ENCODE results near the gene PPP1R10. TPM values are rescaled to one million over a fixed set of nuclear protein-coding genes. Genes with fewer than 3 reads are reported as not detected.

Gene PPP1R10
- total and polyA plus RNA-seq, 2 of the 13 experiments (the other 11 are each of a cell fraction or from before 2014, with no cell fraction given) = 26.3 to 38.4 TPM

DNA sequence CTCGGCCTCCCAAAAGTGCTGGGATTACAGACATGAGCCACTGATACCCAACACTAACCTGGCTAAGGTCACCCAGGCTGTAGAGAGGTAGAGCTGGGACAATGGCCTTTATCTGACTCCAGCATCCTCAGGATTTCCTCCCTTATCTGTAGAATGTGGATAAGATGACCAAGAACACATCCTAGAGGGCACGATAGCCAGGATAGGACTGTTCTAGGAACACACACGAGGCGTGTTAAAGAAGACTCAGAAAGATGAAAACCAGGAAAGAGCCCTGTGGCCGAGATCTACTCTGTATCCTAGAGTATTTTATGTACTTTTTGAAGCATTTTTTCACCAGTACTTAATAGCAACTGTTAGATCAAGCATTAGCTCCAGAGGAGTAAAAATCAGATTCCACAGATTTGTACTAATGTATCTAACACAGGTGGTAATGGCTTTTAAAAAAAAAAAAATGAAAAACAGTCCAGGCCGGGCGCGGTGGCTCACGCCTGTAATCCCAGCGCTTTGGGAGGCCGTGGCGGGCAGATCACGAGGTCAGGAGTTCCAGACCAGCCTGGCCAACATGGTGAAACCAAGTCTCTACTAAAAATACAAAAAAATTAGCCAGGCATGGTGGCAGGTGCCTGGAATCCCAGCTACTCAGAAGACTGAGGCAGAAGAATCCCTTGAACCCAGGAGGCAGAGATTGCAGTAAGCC lies 17.3 kb downstream of the PPP1R10 start:
- intact Hi-C loops (cut with micrococcal nuclease; ENCODE audit: unreplicated experiment) = no loop called here
- H4K20me1 ChIP-seq (ENCODE audit: insufficient read depth, low read length) = no peaks in the 10 kb centered on the region
- H3K27ac ChIP-seq (ENCODE audit: extremely low read length, insufficient read depth, low read length) = no peak overlapping the region
- H3K4me3 ChIP-seq (replicated peaks in 1 of 3; ENCODE audit: insufficient read depth in 1 of 3, low read depth in 2 of 3, low read length in 3 of 3) = no peak overlapping the region
- H3K9ac ChIP-seq (ENCODE audit: insufficient read depth, low read depth, low read length) = no peak overlapping the region
- no peaks in the 10 kb centered on the region for H3K4me1 ChIP-seq (ENCODE audit: insufficient read depth, low read length)
- H3K4me2 ChIP-seq (ENCODE audit: low read depth, low read length) = no peak overlapping the region
- POLR2A ChIA-PET = interaction anchor here (0.6 to 10.8 kb wide), 12 partner anchors 9 to 201 kb away, joined by 3 to 172 read pairs (median 5); partner anchors contain the start of genes ABCF1 and DHX16
- BruUV-seq (replicated peaks) = no TSS peak
- H3K79me2 ChIP-seq (ENCODE audit: insufficient read depth, low read length) = no peaks in the 10 kb centered on the region
- peaks cover 33 to 40% of the 10 kb centered on the region in 2 experiments for H3K36me3 ChIP-seq (replicated peaks in 1 of 2; ENCODE audit: control insufficient read depth in 1 of 2, insufficient read depth in 2 of 2, low read length in 2 of 2)
- H3K27me3 ChIP-seq (ENCODE audit: control insufficient read depth in 1 of 2, insufficient read depth in 2 of 2, low read length in 2 of 2) = no peaks in the 10 kb centered on the region
- CTCF ChIA-PET (ENCODE audit: low intra/inter-chr PET ratio, low total read pairs) = no interaction called here
- in situ Hi-C loops (cut with HindIII; ENCODE audit: extremely low pct_ligation_motif_present, low pct_unique_long_range_greater_than_20kb) = loop anchor here (5.0 kb wide), 1 partner anchor 117 kb away; no protein-coding TSS in a partner anchor
- no peak overlapping the region for H2AFZ ChIP-seq (ENCODE audit: low read length)
- FAIRE-seq (no peak), ATAC-seq (no peak), DNase-seq (ENCODE audit: low spot score) (no peak)
- WGBS (ENCODE audit: low lambda C conversion rate) = 97% methylated on average over 13 of the region's 13 CpGs
- no peaks in the 10 kb centered on the region for H3K9me3 ChIP-seq (ENCODE audit: low read length)
- TF ChIP-seq POLR2AphosphoS5 (IDR thresholded peaks at IDR 0.05; ENCODE audit: low read depth, low read length) (peak; percentile 7; the same call in 1 of the 2 replicates), NPAS2 (CRISPR knock-in tag; IDR thresholded peaks at IDR 0.05; ENCODE audit: borderline replicate concordance) (no peak), ZIK1 (CRISPR knock-in tag; IDR thresholded peaks at IDR 0.05; ENCODE audit: borderline replicate concordance, low read depth) (no peak), ZNF484 (CRISPR knock-in tag; IDR thresholded peaks at IDR 0.05; ENCODE audit: borderline replicate concordance, low read depth) (no peak), POLR2G (IDR thresholded peaks at IDR 0.05; ENCODE audit: low read depth, low read length) (peak; percentile 58), POLR2A (IDR thresholded peaks at IDR 0.05; ENCODE audit: insufficient read depth in 1 of 2, low read depth in 2 of 2, low read length in 2 of 2) (peak in 1 of 2 experiments; percentile 43; a peak in 1 of 4 replicates)
- TF ChIP-seq, protein P1, sequence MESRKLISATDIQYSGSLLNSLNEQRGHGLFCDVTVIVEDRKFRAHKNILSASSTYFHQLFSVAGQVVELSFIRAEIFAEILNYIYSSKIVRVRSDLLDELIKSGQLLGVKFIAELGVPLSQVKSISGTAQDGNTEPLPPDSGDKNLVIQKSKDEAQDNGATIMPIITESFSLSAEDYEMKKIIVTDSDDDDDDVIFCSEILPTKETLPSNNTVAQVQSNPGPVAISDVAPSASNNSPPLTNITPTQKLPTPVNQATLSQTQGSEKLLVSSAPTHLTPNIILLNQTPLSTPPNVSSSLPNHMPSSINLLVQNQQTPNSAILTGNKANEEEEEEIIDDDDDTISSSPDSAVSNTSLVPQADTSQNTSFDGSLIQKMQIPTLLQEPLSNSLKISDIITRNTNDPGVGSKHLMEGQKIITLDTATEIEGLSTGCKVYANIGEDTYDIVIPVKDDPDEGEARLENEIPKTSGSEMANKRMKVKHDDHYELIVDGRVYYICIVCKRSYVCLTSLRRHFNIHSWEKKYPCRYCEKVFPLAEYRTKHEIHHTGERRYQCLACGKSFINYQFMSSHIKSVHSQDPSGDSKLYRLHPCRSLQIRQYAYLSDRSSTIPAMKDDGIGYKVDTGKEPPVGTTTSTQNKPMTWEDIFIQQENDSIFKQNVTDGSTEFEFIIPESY (CRISPR knock-in tag; IDR thresholded peaks at IDR 0.05) = peak; percentile 59; the same call in 1 of the 2 replicates
- TF ChIP-seq, protein P2, sequence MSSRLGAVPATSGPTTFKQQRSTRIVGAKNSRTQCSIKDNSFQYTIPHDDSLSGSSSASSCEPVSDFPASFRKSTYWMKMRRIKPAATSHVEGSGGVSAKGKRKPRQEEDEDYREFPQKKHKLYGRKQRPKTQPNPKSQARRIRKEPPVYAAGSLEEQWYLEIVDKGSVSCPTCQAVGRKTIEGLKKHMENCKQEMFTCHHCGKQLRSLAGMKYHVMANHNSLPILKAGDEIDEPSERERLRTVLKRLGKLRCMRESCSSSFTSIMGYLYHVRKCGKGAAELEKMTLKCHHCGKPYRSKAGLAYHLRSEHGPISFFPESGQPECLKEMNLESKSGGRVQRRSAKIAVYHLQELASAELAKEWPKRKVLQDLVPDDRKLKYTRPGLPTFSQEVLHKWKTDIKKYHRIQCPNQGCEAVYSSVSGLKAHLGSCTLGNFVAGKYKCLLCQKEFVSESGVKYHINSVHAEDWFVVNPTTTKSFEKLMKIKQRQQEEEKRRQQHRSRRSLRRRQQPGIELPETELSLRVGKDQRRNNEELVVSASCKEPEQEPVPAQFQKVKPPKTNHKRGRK (CRISPR knock-in tag; IDR thresholded peaks at IDR 0.05) = no peak
- TF ChIP-seq, protein P3, sequence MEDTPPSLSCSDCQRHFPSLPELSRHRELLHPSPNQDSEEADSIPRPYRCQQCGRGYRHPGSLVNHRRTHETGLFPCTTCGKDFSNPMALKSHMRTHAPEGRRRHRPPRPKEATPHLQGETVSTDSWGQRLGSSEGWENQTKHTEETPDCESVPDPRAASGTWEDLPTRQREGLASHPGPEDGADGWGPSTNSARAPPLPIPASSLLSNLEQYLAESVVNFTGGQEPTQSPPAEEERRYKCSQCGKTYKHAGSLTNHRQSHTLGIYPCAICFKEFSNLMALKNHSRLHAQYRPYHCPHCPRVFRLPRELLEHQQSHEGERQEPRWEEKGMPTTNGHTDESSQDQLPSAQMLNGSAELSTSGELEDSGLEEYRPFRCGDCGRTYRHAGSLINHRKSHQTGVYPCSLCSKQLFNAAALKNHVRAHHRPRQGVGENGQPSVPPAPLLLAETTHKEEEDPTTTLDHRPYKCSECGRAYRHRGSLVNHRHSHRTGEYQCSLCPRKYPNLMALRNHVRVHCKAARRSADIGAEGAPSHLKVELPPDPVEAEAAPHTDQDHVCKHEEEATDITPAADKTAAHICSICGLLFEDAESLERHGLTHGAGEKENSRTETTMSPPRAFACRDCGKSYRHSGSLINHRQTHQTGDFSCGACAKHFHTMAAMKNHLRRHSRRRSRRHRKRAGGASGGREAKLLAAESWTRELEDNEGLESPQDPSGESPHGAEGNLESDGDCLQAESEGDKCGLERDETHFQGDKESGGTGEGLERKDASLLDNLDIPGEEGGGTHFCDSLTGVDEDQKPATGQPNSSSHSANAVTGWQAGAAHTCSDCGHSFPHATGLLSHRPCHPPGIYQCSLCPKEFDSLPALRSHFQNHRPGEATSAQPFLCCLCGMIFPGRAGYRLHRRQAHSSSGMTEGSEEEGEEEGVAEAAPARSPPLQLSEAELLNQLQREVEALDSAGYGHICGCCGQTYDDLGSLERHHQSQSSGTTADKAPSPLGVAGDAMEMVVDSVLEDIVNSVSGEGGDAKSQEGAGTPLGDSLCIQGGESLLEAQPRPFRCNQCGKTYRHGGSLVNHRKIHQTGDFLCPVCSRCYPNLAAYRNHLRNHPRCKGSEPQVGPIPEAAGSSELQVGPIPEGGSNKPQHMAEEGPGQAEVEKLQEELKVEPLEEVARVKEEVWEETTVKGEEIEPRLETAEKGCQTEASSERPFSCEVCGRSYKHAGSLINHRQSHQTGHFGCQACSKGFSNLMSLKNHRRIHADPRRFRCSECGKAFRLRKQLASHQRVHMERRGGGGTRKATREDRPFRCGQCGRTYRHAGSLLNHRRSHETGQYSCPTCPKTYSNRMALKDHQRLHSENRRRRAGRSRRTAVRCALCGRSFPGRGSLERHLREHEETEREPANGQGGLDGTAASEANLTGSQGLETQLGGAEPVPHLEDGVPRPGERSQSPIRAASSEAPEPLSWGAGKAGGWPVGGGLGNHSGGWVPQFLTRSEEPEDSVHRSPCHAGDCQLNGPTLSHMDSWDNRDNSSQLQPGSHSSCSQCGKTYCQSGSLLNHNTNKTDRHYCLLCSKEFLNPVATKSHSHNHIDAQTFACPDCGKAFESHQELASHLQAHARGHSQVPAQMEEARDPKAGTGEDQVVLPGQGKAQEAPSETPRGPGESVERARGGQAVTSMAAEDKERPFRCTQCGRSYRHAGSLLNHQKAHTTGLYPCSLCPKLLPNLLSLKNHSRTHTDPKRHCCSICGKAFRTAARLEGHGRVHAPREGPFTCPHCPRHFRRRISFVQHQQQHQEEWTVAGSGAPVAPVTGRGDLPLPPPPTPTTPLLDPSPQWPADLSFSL (CRISPR knock-in tag; IDR thresholded peaks at IDR 0.05) = no peak
